ENCODE results near the gene F7.

The F7 gene

GRCh38 chr13:113069861-113070805, 35.5 kb upstream of the F7 start:
- peaks cover 0 to 5% (median 0%) of the 10 kb centered on the region in 11 experiments; a peak in 1 of 22 replicates for H3K9me3 ChIP-seq (replicated peaks in 1 of 11)
- H3K27me3 ChIP-seq = no peaks in the 10 kb centered on the region
- no peak overlapping the region for H3K9ac ChIP-seq
- H3K4me2 ChIP-seq = no peak overlapping the region
- peaks cover 0 to 17% (median 0%) of the 10 kb centered on the region in 11 experiments; a peak in 2 of 22 replicates for H4K20me1 ChIP-seq
- no peaks in the 10 kb centered on the region for H3K4me1 ChIP-seq
- TF ChIP-seq Cebpa-rat (IDR thresholded peaks at IDR 0.05) = no peak
- no peak overlapping the region for H3K4me3 ChIP-seq
- H3K36me3 ChIP-seq = no peaks in the 10 kb centered on the region
- H3K27ac ChIP-seq = no peak overlapping the region

DNA sequence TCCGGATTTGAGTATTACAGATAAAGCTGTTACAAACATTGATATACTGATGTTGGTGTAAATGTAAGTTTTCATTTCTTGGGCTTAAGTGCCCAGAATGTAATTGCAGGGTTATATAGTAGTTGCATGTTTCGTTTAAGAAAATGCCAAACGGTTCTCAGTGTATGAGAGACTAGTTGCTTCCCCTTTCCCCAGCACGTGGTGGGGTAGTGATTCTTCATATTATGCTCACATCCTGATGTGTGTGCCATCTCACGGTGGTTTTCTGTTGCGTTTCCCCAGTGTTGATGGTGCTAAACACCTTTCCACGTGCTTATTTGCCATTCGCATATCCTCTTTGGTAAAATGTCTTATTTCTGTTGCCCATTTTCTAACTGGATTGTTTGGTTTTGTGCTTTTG, 34.7 kb upstream of the F7 start:
- Histone ChIP-seq H3K4me2 (no peak overlapping the region), H3K4me3 (no peak overlapping the region), H3K27ac (no peak overlapping the region), H3K4me1 (no peaks in the 10 kb centered on the region), H4K20me1 (peaks cover 0 to 10% (median 0%) of the 10 kb centered on the region in 11 experiments; a peak in 2 of 22 replicates), H3K27me3 (no peaks in the 10 kb centered on the region), H3K9me3 (replicated peaks in 1 of 11) (peaks cover 0 to 5% (median 0%) of the 10 kb centered on the region in 11 experiments; a peak in 1 of 22 replicates), H3K9ac (no peak overlapping the region), H3K36me3 (no peaks in the 10 kb centered on the region)
- TF ChIP-seq Cebpa-rat (IDR thresholded peaks at IDR 0.05) = no peak

DNA sequence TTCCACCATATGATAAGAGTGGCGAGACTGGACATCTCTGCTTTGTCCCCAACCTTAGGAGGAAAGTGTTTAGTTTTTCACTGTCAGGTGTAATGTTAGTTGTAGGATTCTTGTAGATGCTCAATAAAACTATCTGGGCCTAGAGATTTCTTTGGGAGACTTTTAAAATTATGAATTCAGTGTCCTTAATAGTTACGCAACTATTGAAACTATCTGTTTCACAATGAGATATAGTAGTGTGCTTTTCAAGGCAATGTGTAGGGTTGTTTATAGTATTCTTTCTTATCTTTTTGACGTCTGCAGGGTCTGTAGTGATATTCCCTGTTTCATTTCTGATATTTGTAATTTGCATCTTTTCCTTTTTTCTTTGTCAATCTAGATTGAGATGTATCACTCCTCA, 33.2 kb upstream of the F7 start:
- Histone ChIP-seq H3K4me3 (no peak overlapping the region), H3K36me3 (no peaks in the 10 kb centered on the region), H3K4me2 (no peak overlapping the region), H3K4me1 (peaks cover 0 to 2% (median 0%) of the 10 kb centered on the region in 10 experiments; a peak in 2 of 20 replicates), H3K9ac (no peak overlapping the region), H3K27ac (no peak overlapping the region), H4K20me1 (peaks cover 0 to 9% (median 0%) of the 10 kb centered on the region in 11 experiments; a peak in 2 of 22 replicates), H3K27me3 (no peaks in the 10 kb centered on the region), H3K9me3 (replicated peaks in 1 of 11) (peaks cover 0 to 5% (median 0%) of the 10 kb centered on the region in 11 experiments; a peak in 1 of 22 replicates)
- peak in 2 of 11 experiments; percentile 32 to 75; a peak in 2 of 22 replicates for TF ChIP-seq Cebpa-rat (IDR thresholded peaks at IDR 0.05)

- Histone ChIP-seq H3K27ac (no peak overlapping the region), H4K20me1 (peaks cover 0 to 9% (median 0%) of the 10 kb centered on the region in 11 experiments; a peak in 2 of 22 replicates), H3K4me1 (peaks cover 0 to 18% (median 7%) of the 10 kb centered on the region in 10 experiments; a peak in 15 of 20 replicates), H3K4me2 (no peak overlapping the region), H3K27me3 (no peaks in the 10 kb centered on the region), H3K9me3 (replicated peaks in 1 of 11) (peaks cover 0 to 5% (median 0%) of the 10 kb centered on the region in 11 experiments; a peak in 1 of 22 replicates), H3K4me3 (no peak overlapping the region), H3K36me3 (no peaks in the 10 kb centered on the region), H3K9ac (no peak overlapping the region)
- no peak for TF ChIP-seq Cebpa-rat (IDR thresholded peaks at IDR 0.05)
Measured at GRCh38 chr13:113073942-113074341, 31.6 kb upstream of the F7 start.

GRCh38 chr13:113074401-113074800, 31.2 kb upstream of the F7 start:
- Histone ChIP-seq H3K36me3 (no peaks in the 10 kb centered on the region), H3K4me3 (no peak overlapping the region), H3K9me3 (replicated peaks in 1 of 11) (peaks cover 0 to 5% (median 0%) of the 10 kb centered on the region in 11 experiments; a peak in 1 of 22 replicates), H3K27ac (no peak overlapping the region), H3K27me3 (no peaks in the 10 kb centered on the region), H4K20me1 (peaks cover 0 to 9% (median 0%) of the 10 kb centered on the region in 11 experiments; a peak in 2 of 22 replicates), H3K9ac (no peak overlapping the region), H3K4me1 (peaks cover 0 to 22% (median 12%) of the 10 kb centered on the region in 10 experiments; a peak in 15 of 20 replicates), H3K4me2 (no peak overlapping the region)
- TF ChIP-seq Cebpa-rat (IDR thresholded peaks at IDR 0.05) = no peak

DNA sequence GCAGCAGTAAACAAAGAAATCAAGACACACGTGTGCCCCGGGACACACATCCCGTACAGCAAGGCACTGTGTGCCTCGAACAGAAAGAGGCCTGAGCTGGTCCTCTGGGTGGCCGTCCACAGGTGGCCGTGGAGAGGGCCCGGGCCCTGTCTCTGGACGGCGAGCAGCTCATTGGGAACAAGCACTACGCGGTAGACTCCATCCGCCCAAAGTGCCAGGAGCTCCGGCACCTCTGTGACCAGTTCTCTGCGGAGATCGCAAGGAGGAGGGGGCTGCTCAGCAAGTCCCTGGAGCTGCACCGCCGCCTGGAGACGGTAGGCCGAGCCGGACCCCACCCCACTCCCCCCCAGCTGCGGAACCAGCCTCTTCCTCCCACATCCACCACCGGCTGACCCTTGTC, 30.7 kb upstream of the F7 start:
- Histone ChIP-seq H3K9me3 (replicated peaks in 1 of 11) (peaks cover 0 to 5% (median 0%) of the 10 kb centered on the region in 11 experiments; a peak in 1 of 22 replicates), H3K9ac (no peak overlapping the region), H4K20me1 (peaks cover 0 to 7% (median 0%) of the 10 kb centered on the region in 11 experiments; a peak in 2 of 22 replicates), H3K36me3 (no peaks in the 10 kb centered on the region), H3K4me1 (peaks cover 0 to 24% (median 13%) of the 10 kb centered on the region in 10 experiments; a peak in 15 of 20 replicates), H3K27ac (no peak overlapping the region), H3K27me3 (no peaks in the 10 kb centered on the region), H3K4me3 (no peak overlapping the region), H3K4me2 (no peak overlapping the region)
- no peak for TF ChIP-seq Cebpa-rat (IDR thresholded peaks at IDR 0.05)

GRCh38 chr13:113075711-113076110, 29.9 kb upstream of the F7 start:
- Histone ChIP-seq H4K20me1 (peaks cover 0 to 4% (median 0%) of the 10 kb centered on the region in 11 experiments; a peak in 1 of 22 replicates), H3K9me3 (replicated peaks in 1 of 11) (peaks cover 0 to 5% (median 0%) of the 10 kb centered on the region in 11 experiments; a peak in 1 of 22 replicates), H3K27ac (no peak overlapping the region), H3K27me3 (no peaks in the 10 kb centered on the region), H3K4me1 (peaks cover 0 to 24% (median 13%) of the 10 kb centered on the region in 10 experiments; a peak in 15 of 20 replicates), H3K9ac (no peak overlapping the region), H3K4me2 (no peak overlapping the region), H3K36me3 (no peaks in the 10 kb centered on the region), H3K4me3 (no peak overlapping the region)
- TF ChIP-seq Cebpa-rat (IDR thresholded peaks at IDR 0.05) = no peak

GRCh38 chr13:113076681-113077401, 28.8 kb upstream of the F7 start:
- no peak overlapping the region for H3K4me3 ChIP-seq
- H3K27ac ChIP-seq = no peak overlapping the region
- no peak overlapping the region for H3K9ac ChIP-seq
- TF ChIP-seq Cebpa-rat (IDR thresholded peaks at IDR 0.05) = no peak
- H3K36me3 ChIP-seq = no peaks in the 10 kb centered on the region
- H3K4me2 ChIP-seq = no peak overlapping the region
- peaks cover 0 to 13% (median 0%) of the 10 kb centered on the region in 11 experiments; a peak in 2 of 22 replicates for H4K20me1 ChIP-seq
- peaks cover 0 to 5% (median 0%) of the 10 kb centered on the region in 11 experiments; a peak in 1 of 22 replicates for H3K9me3 ChIP-seq (replicated peaks in 1 of 11)
- peaks cover 0 to 24% (median 13%) of the 10 kb centered on the region in 10 experiments; a peak in 15 of 20 replicates for H3K4me1 ChIP-seq
- no peaks in the 10 kb centered on the region for H3K27me3 ChIP-seq

All from BLaER1 treated with 17β-estradiol and CSF1 and Interleukin-3, amounts not matched to agents 10 nM and 100 nM (cell line).